Ascending aorta (tissue), 2 donors: ENCODE measurements around the gene MRPS31. TPM values are rescaled to one million over a fixed set of nuclear protein-coding genes. Genes with fewer than 3 reads are reported as not detected.

Experiments used
- DNase-seq, 2 donors: peaks; one replicate each; pipeline ENCODE4 v3.0.0-alpha.2; 2019; ENCODE audit warnings: low spot score in 2 of 2
- H3K27ac ChIP-seq, 2 donors: fragments of 200-600 bp; sonication (generic); one replicate each; pipeline ENCODE4 v1.5.1; 2016 to 2017; ENCODE audit warnings: mild to moderate bottlenecking in 1 of 2
- H3K27me3 ChIP-seq: fragments of 200-600 bp; sonication (generic); one replicate; pipeline ENCODE4 v1.5.1; 2017
- H3K36me3 ChIP-seq, 2 donors: fragments of 200-600 bp; sonication (generic); one replicate each; pipeline ENCODE4 v1.5.1; 2016
- H3K4me1 ChIP-seq, 2 donors: fragments of 200-600 bp; sonication (generic); one replicate each; pipeline ENCODE4 v1.5.1; 2016 to 2017; ENCODE audit warnings: mild to moderate bottlenecking in 1 of 2
- H3K4me3 ChIP-seq, 2 donors: fragments of 200-600 bp; sonication (generic); one replicate each; pipeline ENCODE4 v1.5.1; 2016 to 2017; ENCODE audit warnings: mild to moderate bottlenecking in 1 of 2
- H3K9me3 ChIP-seq, 2 donors: fragments of 200-600 bp; sonication (generic); one replicate each; pipeline ENCODE4 v1.5.1; 2016
- CTCF ChIP-seq, 3 experiments: fragments of 200-600 bp in 2 of 3; fragments of 450-650 bp in 1 of 3; sonication (generic) in 2 of 3; IDR thresholded peaks; one replicate each; pipeline ENCODE4 v1.5.1; 2016 to 2019; ENCODE audit warnings: antibody characterized with exemption in 3 of 3, mild to moderate bottlenecking in 1 of 3, moderate library complexity in 1 of 3
- intact Hi-C: fragments of 100-400 bp; cut with DNase I; formaldehyde crosslinking; loops from one replicate; pipeline ENCODE4 v1.15.1; 2023
- total RNA-seq: library from RNA; depleted of rRNA; stranded (reverse); fragments of >200 nt; gene quantifications from one replicate; pipeline ENCODE4 v1.1.0, GENCODE V29; 2016

The MRPS31 gene
- total RNA-seq, 1 donor from 2014 or later, result 22.8 TPM

GRCh38 chr13:40679480-40679985, 91.5 kb downstream of the MRPS31 start:
- peaks cover 0 to 10% of the 10 kb centered on the region in 2 donors for H3K4me1 ChIP-seq
- H3K36me3 ChIP-seq, result no peaks in the 10 kb centered on the region
- no peaks in the 10 kb centered on the region for H3K27me3 ChIP-seq
- no peaks in the 10 kb centered on the region for H3K9me3 ChIP-seq
- DNase-seq, result no peak
- H3K27ac ChIP-seq, result no peak overlapping the region
- no peak overlapping the region for H3K4me3 ChIP-seq
- intact Hi-C loops, result no loop called here
- TF ChIP-seq CTCF (IDR thresholded peaks at IDR 0.05), result no peak

Other genes starting within 250 kb of the MRPS31 start
- gene FOXO1, start 104.5 kb downstream of the MRPS31 start, total RNA-seq, result 65.1 TPM
- 5.5 TPM for gene SLC25A15, start 18.4 kb upstream of the MRPS31 start, total RNA-seq
- 105 TPM for gene ELF1, start 248.1 kb upstream of the MRPS31 start, total RNA-seq